NT2/D1 (cell line): ENCODE data around the gene DOCK8.

Experiments used
- DNase-seq: peaks from one replicate; pipeline ENCODE4 v3.0.0-alpha.2; 2011; ENCODE audit warnings: low read depth, low spot score
- H3K27me3 ChIP-seq: 2 replicates; pipeline ENCODE4 v1.6.0; 2011; ENCODE audit warnings: mild to moderate bottlenecking; ENCODE audit not compliant: insufficient read length, insufficient read depth
- H3K36me3 ChIP-seq: 2 replicates; pipeline ENCODE4 v1.6.1; 2011; ENCODE audit warnings: mild to moderate bottlenecking, low read length, mixed read lengths; ENCODE audit not compliant: insufficient read depth, insufficient read length
- H3K4me1 ChIP-seq: 2 replicates; pipeline ENCODE4 v1.5.1; 2011; ENCODE audit not compliant: insufficient read depth, insufficient read length
- H3K4me3 ChIP-seq: 2 replicates; pipeline ENCODE4 v1.5.1; 2011; ENCODE audit warnings: low read depth; ENCODE audit not compliant: insufficient read length
- H3K9ac ChIP-seq: 2 replicates; pipeline ENCODE4 v1.6.0; 2011; ENCODE audit warnings: low read depth; ENCODE audit not compliant: insufficient read length
- H3K9me3 ChIP-seq: 2 replicates; pipeline ENCODE4 v1.5.1; 2011; ENCODE audit warnings: mild to moderate bottlenecking, low read length; ENCODE audit not compliant: insufficient read depth
- SUZ12 ChIP-seq: IDR thresholded peaks from 2 replicates; pipeline ENCODE4 v1.6.1; 2011; ENCODE audit not compliant: insufficient read length, insufficient read depth; ENCODE audit errors: extremely low read depth
- YY1 ChIP-seq: IDR thresholded peaks from 2 replicates; pipeline ENCODE4 v1.6.1; 2011; ENCODE audit not compliant: insufficient read length, insufficient read depth
- ZNF274 ChIP-seq: IDR thresholded peaks from 2 replicates; pipeline ENCODE4 v1.6.1; 2011; ENCODE audit warnings: mild to moderate bottlenecking, low read depth, low read length

Gene DOCK8

GRCh38 chr9:446074-446699 is 231.5 kb downstream of the DOCK8 start:
- no peak overlapping the region for H3K9ac ChIP-seq
- H3K9me3 ChIP-seq = peaks cover 30% of the 10 kb centered on the region
- TF ChIP-seq ZNF274 (no peak), YY1 (no peak), SUZ12 (no peak)
- no peak overlapping the region for H3K4me3 ChIP-seq
- H3K27me3 ChIP-seq = no peaks in the 10 kb centered on the region
- DNase-seq = no peak
- no peaks in the 10 kb centered on the region for H3K36me3 ChIP-seq
- no peaks in the 10 kb centered on the region for H3K4me1 ChIP-seq

GRCh38 chr9:447230-448025 is 232.8 kb downstream of the DOCK8 start:
- Histone ChIP-seq H3K4me3 (no peak overlapping the region), H3K9ac (no peak overlapping the region), H3K36me3 (no peaks in the 10 kb centered on the region), H3K27me3 (no peaks in the 10 kb centered on the region), H3K9me3 (peaks cover 30% of the 10 kb centered on the region), H3K4me1 (no peaks in the 10 kb centered on the region)
- DNase-seq = no peak
- TF ChIP-seq ZNF274 (no peak), SUZ12 (no peak), YY1 (no peak)

- Histone ChIP-seq H3K36me3 (no peaks in the 10 kb centered on the region), H3K4me3 (no peak overlapping the region)
Observed at GRCh38 chr9:450057-450456, 235.4 kb downstream of the DOCK8 start.

GRCh38 chr9:450561-450960 is 235.9 kb downstream of the DOCK8 start:
- no peaks in the 10 kb centered on the region for H3K4me1 ChIP-seq

More at GRCh38 chr9:450057-450456, 235.4 kb downstream of the DOCK8 start:
- H3K4me1 ChIP-seq = no peaks in the 10 kb centered on the region
- 0 out of 2 replicates have a peak, but pooled peaks cover 7% of the 10 kb centered on the region for H3K9me3 ChIP-seq
- H3K27me3 ChIP-seq = no peaks in the 10 kb centered on the region
- H3K9ac ChIP-seq = no peak overlapping the region
- DNase-seq = no peak
- TF ChIP-seq YY1 = no peak
- no peak for TF ChIP-seq SUZ12
- no peak for TF ChIP-seq ZNF274

GRCh38 chr9:453832-454231 is 239.2 kb downstream of the DOCK8 start:
- Histone ChIP-seq H3K9ac (no peak overlapping the region), H3K9me3 (no peaks in the 10 kb centered on the region), H3K27me3 (no peaks in the 10 kb centered on the region), H3K4me1 (no peaks in the 10 kb centered on the region), H3K4me3 (no peak overlapping the region), H3K36me3 (no peaks in the 10 kb centered on the region)
- no peak for DNase-seq
- no peak for TF ChIP-seq ZNF274
- no peak for TF ChIP-seq YY1
- no peak for TF ChIP-seq SUZ12

More at GRCh38 chr9:450561-450960, 235.9 kb downstream of the DOCK8 start:
- TF ChIP-seq ZNF274 (no peak), YY1 (no peak), SUZ12 (no peak)
- Histone ChIP-seq H3K4me3 (no peak overlapping the region), H3K27me3 (no peaks in the 10 kb centered on the region), H3K36me3 (no peaks in the 10 kb centered on the region), H3K9me3 (0 out of 2 replicates have a peak, but pooled peaks cover 3% of the 10 kb centered on the region), H3K9ac (no peak overlapping the region)
- DNase-seq = no peak

- TF ChIP-seq YY1 (no peak), ZNF274 (no peak), SUZ12 (no peak)
- no peak for DNase-seq
- no peaks in the 10 kb centered on the region for H3K9me3 ChIP-seq
- no peaks in the 10 kb centered on the region for H3K4me1 ChIP-seq
- H3K27me3 ChIP-seq = no peaks in the 10 kb centered on the region
- H3K36me3 ChIP-seq = no peaks in the 10 kb centered on the region
- no peak overlapping the region for H3K9ac ChIP-seq
- H3K4me3 ChIP-seq = no peak overlapping the region
Observed at GRCh38 chr9:456365-456764, 241.7 kb downstream of the DOCK8 start.

GRCh38 chr9:458590-458989 is 243.9 kb downstream of the DOCK8 start:
- Histone ChIP-seq H3K27me3 (no peaks in the 10 kb centered on the region), H3K4me3 (no peak overlapping the region), H3K9me3 (no peaks in the 10 kb centered on the region), H3K9ac (no peak overlapping the region), H3K4me1 (no peaks in the 10 kb centered on the region), H3K36me3 (no peaks in the 10 kb centered on the region)
- no peak for TF ChIP-seq ZNF274
- TF ChIP-seq SUZ12 = no peak
- TF ChIP-seq YY1 = no peak
- no peak for DNase-seq
